Retinal pigment epithelial cell (primary cell): ENCODE data around the gene VAT1L.

Experiments used
- DNase-seq: peaks from one replicate; pipeline ENCODE4 v3.0.0-alpha.2; 2010; ENCODE audit warnings: low read depth
- H3K4me3 ChIP-seq: 2 replicates; pipeline ENCODE4 v1.5.1; 2011; ENCODE audit warnings: mild to moderate bottlenecking, low read length, control low read depth, moderate library complexity
- TF ChIP-seq, protein P1 (sequence below): conservative IDR thresholded peaks from 2 replicates; pipeline ENCODE4 v1.5.1; 2011; ENCODE audit warnings: low read depth, low read length, control low read depth, inconsistent platforms

VAT1L gene

GRCh38 chr16:77827032-77827431 is 38.7 kb downstream of the VAT1L start:
- DNase-seq, result no peak
- TF ChIP-seq, protein P1, sequence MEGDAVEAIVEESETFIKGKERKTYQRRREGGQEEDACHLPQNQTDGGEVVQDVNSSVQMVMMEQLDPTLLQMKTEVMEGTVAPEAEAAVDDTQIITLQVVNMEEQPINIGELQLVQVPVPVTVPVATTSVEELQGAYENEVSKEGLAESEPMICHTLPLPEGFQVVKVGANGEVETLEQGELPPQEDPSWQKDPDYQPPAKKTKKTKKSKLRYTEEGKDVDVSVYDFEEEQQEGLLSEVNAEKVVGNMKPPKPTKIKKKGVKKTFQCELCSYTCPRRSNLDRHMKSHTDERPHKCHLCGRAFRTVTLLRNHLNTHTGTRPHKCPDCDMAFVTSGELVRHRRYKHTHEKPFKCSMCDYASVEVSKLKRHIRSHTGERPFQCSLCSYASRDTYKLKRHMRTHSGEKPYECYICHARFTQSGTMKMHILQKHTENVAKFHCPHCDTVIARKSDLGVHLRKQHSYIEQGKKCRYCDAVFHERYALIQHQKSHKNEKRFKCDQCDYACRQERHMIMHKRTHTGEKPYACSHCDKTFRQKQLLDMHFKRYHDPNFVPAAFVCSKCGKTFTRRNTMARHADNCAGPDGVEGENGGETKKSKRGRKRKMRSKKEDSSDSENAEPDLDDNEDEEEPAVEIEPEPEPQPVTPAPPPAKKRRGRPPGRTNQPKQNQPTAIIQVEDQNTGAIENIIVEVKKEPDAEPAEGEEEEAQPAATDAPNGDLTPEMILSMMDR, result no peak
- H3K4me3 ChIP-seq, result no peak overlapping the region

DNA sequence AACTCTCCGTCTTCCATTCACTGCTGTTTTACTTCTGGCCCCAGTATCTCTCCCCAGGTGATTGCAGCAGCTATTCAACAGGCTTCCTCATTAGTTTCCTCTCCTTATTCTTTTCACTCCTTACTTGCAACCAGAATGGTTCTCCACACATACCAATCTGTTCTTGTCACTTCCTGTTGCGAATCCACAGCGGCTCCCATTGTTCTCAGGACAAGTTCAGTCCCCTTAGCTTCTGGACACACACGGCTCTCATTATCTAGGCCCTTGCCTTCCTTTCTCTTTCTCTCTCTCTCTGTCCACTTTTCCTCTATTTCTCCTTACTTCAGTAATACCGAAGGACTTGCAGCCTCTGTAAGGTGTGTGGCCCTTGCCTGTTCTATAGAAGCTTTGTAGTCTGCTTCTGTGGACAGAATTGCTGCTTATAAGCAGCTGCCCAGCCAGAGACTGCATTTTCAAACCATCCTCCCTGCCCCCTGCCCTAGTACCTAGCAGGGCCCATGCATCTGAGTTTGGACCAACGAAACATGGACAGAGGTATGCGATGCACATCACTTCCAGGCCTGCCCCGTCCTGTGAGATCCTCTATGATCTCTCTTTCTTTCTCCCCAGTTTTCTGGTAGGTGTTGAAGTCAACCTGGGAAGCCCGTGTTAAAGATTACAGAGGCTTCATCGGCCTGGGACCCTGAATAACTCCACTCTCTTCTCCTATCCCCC is 45.7 kb downstream of the VAT1L start:
- TF ChIP-seq, protein P1, result no peak
- no peak overlapping the region for H3K4me3 ChIP-seq
- DNase-seq, result no peak

- no peak overlapping the region for H3K4me3 ChIP-seq
- DNase-seq, result peak; percentile 57
- TF ChIP-seq, protein P1, result no peak
Observed at GRCh38 chr16:77834635-77835540, 46.5 kb downstream of the VAT1L start.

GRCh38 chr16:77836801-77837200 is 48.4 kb downstream of the VAT1L start:
- no peak overlapping the region for H3K4me3 ChIP-seq
- no peak for DNase-seq
- TF ChIP-seq, protein P1, result no peak

DNA sequence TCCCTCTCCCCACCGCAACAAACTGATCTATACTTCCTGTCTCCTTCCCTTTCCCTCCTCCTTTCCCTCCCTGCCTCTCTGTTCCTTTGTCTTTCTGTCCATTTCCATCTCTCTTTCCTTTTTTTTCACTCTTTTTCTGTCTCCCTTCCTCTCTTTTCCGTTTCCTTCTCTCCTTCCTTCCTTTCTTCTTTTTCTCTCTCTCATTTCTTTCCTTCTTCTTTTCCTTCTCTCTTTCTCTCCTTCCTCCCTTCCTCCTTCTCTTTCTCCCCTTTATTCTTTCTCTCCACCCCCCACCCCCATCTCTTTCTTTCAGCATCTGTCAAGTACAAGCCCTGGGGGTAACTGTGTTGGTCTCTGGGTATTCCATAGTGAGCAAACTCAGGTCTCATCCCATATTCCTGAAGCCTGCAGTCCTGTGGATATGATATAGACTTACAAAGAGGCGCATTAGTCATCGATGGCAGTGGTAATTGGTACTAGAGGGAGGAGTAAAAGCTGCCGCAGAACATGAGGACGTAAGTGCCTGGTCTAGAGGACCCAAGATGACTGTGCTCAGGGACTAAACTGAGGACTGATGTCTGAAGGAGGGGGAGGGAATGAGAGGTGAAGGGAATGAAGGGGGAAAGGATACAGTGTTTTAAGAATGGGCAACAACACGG is 50.4 kb downstream of the VAT1L start:
- H3K4me3 ChIP-seq, result no peak overlapping the region
- no peak for DNase-seq
- TF ChIP-seq, protein P1, result no peak

DNA sequence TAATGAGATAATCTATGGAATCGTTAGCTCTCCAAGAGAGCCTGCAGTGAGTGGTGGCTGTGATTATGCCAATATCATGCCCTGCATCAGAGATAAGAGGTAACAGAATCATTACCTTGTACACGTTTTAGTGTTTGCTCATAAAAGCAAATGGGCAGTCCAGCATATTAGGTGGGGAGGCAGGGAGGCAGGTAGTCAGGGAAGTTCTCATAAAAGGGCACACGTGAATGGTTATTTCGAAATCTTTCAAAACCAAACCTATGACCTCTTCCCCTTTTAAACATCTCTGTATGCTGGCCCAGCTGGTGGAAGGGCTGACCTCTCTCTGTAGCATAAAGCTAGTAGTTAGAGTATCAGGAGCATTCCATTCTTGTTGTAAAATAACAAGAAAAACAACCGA is 51.7 kb downstream of the VAT1L start:
- no peak for DNase-seq
- TF ChIP-seq, protein P1, result no peak
- no peak overlapping the region for H3K4me3 ChIP-seq
